OCI-LY3 (cell line): ENCODE results near the gene KCNAB1.

Experiments used
- EZH2phosphoT487 ChIP-seq: fragments of 200-600 bp; shearing (Covaris generic); IDR thresholded peaks from 2 replicates; pipeline ENCODE4 v1.6.1; 2018; ENCODE audit warnings: antibody characterized with exemption, mixed run types, low read depth
- TF ChIP-seq, protein P1 (sequence below): fragments of 200-600, 300-600 bp; sonication (generic); IDR thresholded peaks from 2 replicates; pipeline ENCODE4 v1.5.1; 2014; ENCODE audit warnings: antibody characterized with exemption, low read length, low read depth

DNA sequence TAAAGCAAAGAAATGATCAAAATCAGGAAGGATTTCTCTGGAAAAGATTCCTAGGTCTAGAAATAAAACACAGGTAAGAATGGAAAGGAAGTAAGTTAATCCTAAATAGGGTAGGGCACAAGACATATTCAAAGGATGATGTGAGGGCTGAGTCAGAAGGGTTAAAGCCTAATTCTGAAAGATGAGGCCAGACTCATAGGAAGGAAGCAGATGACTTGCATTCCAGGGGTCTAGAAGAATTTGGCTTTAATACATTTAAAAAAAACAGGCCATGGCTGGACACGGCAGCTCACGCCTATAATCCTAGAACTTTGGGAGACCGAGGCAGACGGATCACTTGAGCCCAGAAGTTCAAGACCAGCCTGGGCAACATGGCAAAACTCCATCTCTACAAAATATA, 431.4 kb downstream of the KCNAB1 start:
- TF ChIP-seq, protein P1, sequence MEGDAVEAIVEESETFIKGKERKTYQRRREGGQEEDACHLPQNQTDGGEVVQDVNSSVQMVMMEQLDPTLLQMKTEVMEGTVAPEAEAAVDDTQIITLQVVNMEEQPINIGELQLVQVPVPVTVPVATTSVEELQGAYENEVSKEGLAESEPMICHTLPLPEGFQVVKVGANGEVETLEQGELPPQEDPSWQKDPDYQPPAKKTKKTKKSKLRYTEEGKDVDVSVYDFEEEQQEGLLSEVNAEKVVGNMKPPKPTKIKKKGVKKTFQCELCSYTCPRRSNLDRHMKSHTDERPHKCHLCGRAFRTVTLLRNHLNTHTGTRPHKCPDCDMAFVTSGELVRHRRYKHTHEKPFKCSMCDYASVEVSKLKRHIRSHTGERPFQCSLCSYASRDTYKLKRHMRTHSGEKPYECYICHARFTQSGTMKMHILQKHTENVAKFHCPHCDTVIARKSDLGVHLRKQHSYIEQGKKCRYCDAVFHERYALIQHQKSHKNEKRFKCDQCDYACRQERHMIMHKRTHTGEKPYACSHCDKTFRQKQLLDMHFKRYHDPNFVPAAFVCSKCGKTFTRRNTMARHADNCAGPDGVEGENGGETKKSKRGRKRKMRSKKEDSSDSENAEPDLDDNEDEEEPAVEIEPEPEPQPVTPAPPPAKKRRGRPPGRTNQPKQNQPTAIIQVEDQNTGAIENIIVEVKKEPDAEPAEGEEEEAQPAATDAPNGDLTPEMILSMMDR = no peak
- TF ChIP-seq EZH2phosphoT487 = no peak
